Astrocyte (in vitro differentiated cells and primary cell): ENCODE data around the gene CASP14. TPM values are rescaled to one million over a fixed set of nuclear protein-coding genes. Genes with fewer than 3 reads are reported as not detected.
A peak's percentile ranks its signal among the peaks of the same experiment; 100 is the strongest.

ENCODE experiments used
- DNase-seq: peaks from one replicate; pipeline ENCODE4 v3.0.0-alpha.2; 2010; ENCODE audit warnings: low read depth
- FAIRE-seq: peaks from 2 replicates; lab custom pipeline; 2011; peaks lifted over from hg19 to GRCh38; lab: Jason Lieb, UNC
- H2AFZ ChIP-seq: 2 replicates; pipeline ENCODE4 v1.6.0; 2012; ENCODE audit warnings: low read depth, low read length, inconsistent platforms
- H3K27ac ChIP-seq: 2 replicates; pipeline ENCODE4 v1.5.1; 2011; ENCODE audit warnings: low read depth, low read length, inconsistent platforms
- H3K27me3 ChIP-seq: 2 replicates; pipeline ENCODE4 v1.6.0; 2011; ENCODE audit warnings: low read length, inconsistent platforms; ENCODE audit not compliant: insufficient read depth
- H3K36me3 ChIP-seq: 2 replicates; pipeline ENCODE4 v1.5.1; 2011; ENCODE audit warnings: low read length, inconsistent platforms; ENCODE audit not compliant: insufficient read depth
- H3K4me1 ChIP-seq: 2 replicates; pipeline ENCODE4 v1.5.1; 2011; ENCODE audit warnings: low read length, inconsistent platforms; ENCODE audit not compliant: insufficient read depth
- H3K4me2 ChIP-seq: 2 replicates; pipeline ENCODE4 v1.6.0; 2012; ENCODE audit warnings: low read length, inconsistent platforms
- H3K4me3 ChIP-seq: 2 replicates; pipeline ENCODE4 v1.5.1; 2011; ENCODE audit warnings: low read depth, mild to moderate bottlenecking, low read length, inconsistent platforms; ENCODE audit not compliant: insufficient read depth
- H3K79me2 ChIP-seq: 2 replicates; pipeline ENCODE4 v1.6.0; 2012; ENCODE audit warnings: mild to moderate bottlenecking, low read length, inconsistent platforms; ENCODE audit not compliant: insufficient read depth
- H3K9ac ChIP-seq: 2 replicates; pipeline ENCODE4 v1.6.0; 2012; ENCODE audit warnings: mild to moderate bottlenecking, low read length, inconsistent platforms
- H3K9me3 ChIP-seq: 2 replicates; pipeline ENCODE4 v1.5.1; 2012; ENCODE audit warnings: low read depth, mild to moderate bottlenecking, low read length, inconsistent platforms; ENCODE audit not compliant: insufficient read depth
- H4K20me1 ChIP-seq: 2 replicates; pipeline ENCODE4 v1.6.0; 2012; ENCODE audit warnings: low read length, inconsistent platforms; ENCODE audit not compliant: insufficient read depth
- H3K27ac Mint-ChIP-seq: one replicate; pipeline ENCODE4 v1.8.0; 2021; ENCODE audit warnings: mild to moderate bottlenecking, mixed read lengths; ENCODE audit not compliant: unreplicated experiment
- H3K27me3 Mint-ChIP-seq: one replicate; pipeline ENCODE4 v1.8.0; 2021; ENCODE audit warnings: low read depth, mixed read lengths; ENCODE audit not compliant: unreplicated experiment
- H3K36me3 Mint-ChIP-seq: one replicate; pipeline ENCODE4 v1.8.0; 2021; ENCODE audit warnings: low read depth, mixed read lengths; ENCODE audit not compliant: unreplicated experiment
- H3K4me1 Mint-ChIP-seq: one replicate; pipeline ENCODE4 v1.8.0; 2021; ENCODE audit warnings: low read depth, mixed read lengths; ENCODE audit not compliant: unreplicated experiment
- H3K4me3 Mint-ChIP-seq: one replicate; pipeline ENCODE4 v1.8.0; 2021; ENCODE audit warnings: mild to moderate bottlenecking, moderate library complexity, mixed read lengths; ENCODE audit not compliant: unreplicated experiment
- H3K9me3 Mint-ChIP-seq: one replicate; pipeline ENCODE4 v1.8.0; 2021; ENCODE audit warnings: mild to moderate bottlenecking, mixed read lengths; ENCODE audit not compliant: unreplicated experiment
- CTCF ChIP-seq: IDR thresholded peaks from 2 replicates; pipeline ENCODE4 v1.5.1; 2011; ENCODE audit warnings: low read depth, mild to moderate bottlenecking, inconsistent platforms, low read length, moderate library complexity; ENCODE audit not compliant: insufficient read depth
- EZH2 ChIP-seq: IDR thresholded peaks from 2 replicates; pipeline ENCODE4 v1.6.1; 2012; ENCODE audit warnings: mild to moderate bottlenecking, low read length, inconsistent platforms; ENCODE audit not compliant: insufficient read depth
- total RNA-seq: library from RNA; stranded (reverse); gene quantifications from 2 replicates; pipeline ENCODE4 v1.2.1, GENCODE V29; 2021

CASP14 gene
- total RNA-seq, 1 donor from 2014 or later: not detected

GRCh38 chr19:15081911-15082310 is 32.6 kb downstream of the CASP14 start, which contains the start of gene OR1I1:
TSS of gene OR1I1 (plus strand) at chr19:15082211. CDS start at chr19:15087066, 4,855 bp downstream.
- no peak for DNase-seq
- Mint-ChIP-seq H3K4me3 (no peak within 1 kb of the TSS), H3K4me1 (no peaks in the 10 kb centered on the region), H3K27ac (no peak within 1 kb of the TSS), H3K36me3 (no peaks in the 10 kb centered on the region), H3K27me3 (peaks cover 39% of the 10 kb centered on the region), H3K9me3 (no peaks in the 10 kb centered on the region)
- no peak within 1 kb of the TSS for H3K27ac ChIP-seq
- no peaks in the 10 kb centered on the region for H4K20me1 ChIP-seq
- H3K4me3 ChIP-seq: no peak within 1 kb of the TSS
- peaks cover 4% of the 10 kb centered on the region for H3K27me3 ChIP-seq
- no peaks in the 10 kb centered on the region for H3K36me3 ChIP-seq
- TF ChIP-seq EZH2 (no peak), CTCF (no peak)
- no peak within 1 kb of the TSS for H3K9ac ChIP-seq
- H3K9me3 ChIP-seq: no peaks in the 10 kb centered on the region
- H2AFZ ChIP-seq: no peak within 1 kb of the TSS
- H3K4me1 ChIP-seq: no peaks in the 10 kb centered on the region
- no peak for FAIRE-seq
- H3K79me2 ChIP-seq: no peaks in the 10 kb centered on the region
- H3K4me2 ChIP-seq: no peak within 1 kb of the TSS

GRCh38 chr19:15087182-15087581 is 37.9 kb downstream of the CASP14 start:
- no peak for FAIRE-seq
- no peak overlapping the region for H3K4me2 ChIP-seq
- Mint-ChIP-seq H3K4me1 (no peaks in the 10 kb centered on the region), H3K4me3 (no peak overlapping the region), H3K36me3 (no peaks in the 10 kb centered on the region), H3K9me3 (no peaks in the 10 kb centered on the region), H3K27ac (no peak overlapping the region), H3K27me3 (peaks cover 51% of the 10 kb centered on the region)
- no peak overlapping the region for H3K4me3 ChIP-seq
- no peaks in the 10 kb centered on the region for H3K4me1 ChIP-seq
- no peaks in the 10 kb centered on the region for H3K36me3 ChIP-seq
- no peak overlapping the region for H3K27ac ChIP-seq
- H2AFZ ChIP-seq: no peak overlapping the region
- H4K20me1 ChIP-seq: no peaks in the 10 kb centered on the region
- no peak overlapping the region for H3K9ac ChIP-seq
- H3K27me3 ChIP-seq: peaks cover 14% of the 10 kb centered on the region
- H3K9me3 ChIP-seq: no peaks in the 10 kb centered on the region
- no peaks in the 10 kb centered on the region for H3K79me2 ChIP-seq
- TF ChIP-seq CTCF (no peak), EZH2 (no peak)
- no peak for DNase-seq

- H3K27ac ChIP-seq: no peak overlapping the region
- DNase-seq: peak; percentile 23
- FAIRE-seq: no peak
- peaks cover 32% of the 10 kb centered on the region for H3K27me3 Mint-ChIP-seq
- no peak overlapping the region for H2AFZ ChIP-seq
- H3K4me2 ChIP-seq: peak overlapping the region; percentile 47
- H3K4me3 ChIP-seq: no peak overlapping the region
- H3K27ac Mint-ChIP-seq: no peak overlapping the region
- no peak overlapping the region for H3K4me3 Mint-ChIP-seq
- no peaks in the 10 kb centered on the region for H3K36me3 ChIP-seq
- no peak overlapping the region for H3K9ac ChIP-seq
- H3K27me3 ChIP-seq: peaks cover 9% of the 10 kb centered on the region
- no peaks in the 10 kb centered on the region for H3K36me3 Mint-ChIP-seq
- H4K20me1 ChIP-seq: no peaks in the 10 kb centered on the region
- no peaks in the 10 kb centered on the region for H3K9me3 Mint-ChIP-seq
- H3K4me1 ChIP-seq: no peaks in the 10 kb centered on the region
- no peaks in the 10 kb centered on the region for H3K79me2 ChIP-seq
- H3K4me1 Mint-ChIP-seq: no peaks in the 10 kb centered on the region
- TF ChIP-seq EZH2 (no peak), CTCF (peak; percentile 71)
- no peaks in the 10 kb centered on the region for H3K9me3 ChIP-seq
Observed at GRCh38 chr19:15091918-15092753, 42.9 kb downstream of the CASP14 start.
